ENCODE data around the gene POLR2L. TPM values are rescaled to one million over a fixed set of nuclear protein-coding genes. Genes with fewer than 3 reads are reported as not detected.

Gene POLR2L
- total and polyA plus RNA-seq, 2 of the 13 experiments (the other 11 are each of a cell fraction or from before 2014, with no cell fraction given) = 104 to 114 TPM

- TF ChIP-seq ZBTB10 (CRISPR knock-in tag; IDR thresholded peaks at IDR 0.05; ENCODE audit: borderline replicate concordance) (no peak; the same call in 1 of the 2 replicates), MIXL1 (CRISPR knock-in tag; IDR thresholded peaks at IDR 0.05) (no peak), NFRKB (IDR thresholded peaks at IDR 0.05) (no peak), PBX2 (CRISPR knock-in tag; IDR thresholded peaks at IDR 0.05) (no peak), PHB2 (IDR thresholded peaks at IDR 0.05; ENCODE audit: partially characterized antibody) (no peak), GMEB1 (CRISPR knock-in tag; IDR thresholded peaks at IDR 0.05; ENCODE audit: borderline replicate concordance) (no peak), BHLHE40 (IDR thresholded peaks at IDR 0.05; ENCODE audit: low read length) (no peak), U2AF2 (IDR thresholded peaks at IDR 0.05; ENCODE audit: low read depth, low read length) (no peak), IKZF5 (CRISPR knock-in tag; IDR thresholded peaks at IDR 0.05) (peak; percentile 39; the same call in 1 of the 2 replicates), ZNF563 (CRISPR knock-in tag; IDR thresholded peaks at IDR 0.05) (peak; percentile 39; the same call in 1 of the 2 replicates), PHF21A (CRISPR knock-in tag; IDR thresholded peaks at IDR 0.05) (peak; percentile 79), POGZ (CRISPR knock-in tag; IDR thresholded peaks at IDR 0.05) (no peak), ZNF597 (CRISPR knock-in tag; IDR thresholded peaks at IDR 0.05) (no peak), TBL1XR1 (IDR thresholded peaks at IDR 0.05; ENCODE audit: borderline replicate concordance, low read length, partially characterized antibody) (no peak), ZNF703 (CRISPR knock-in tag; IDR thresholded peaks at IDR 0.05; ENCODE audit: borderline replicate concordance) (no peak), PTBP1 (IDR thresholded peaks at IDR 0.05; ENCODE audit: low read depth, low read length, poor library complexity, severe bottlenecking) (no peak), ZMYM2 (CRISPR knock-in tag; IDR thresholded peaks at IDR 0.05) (no peak), ZNF768 (CRISPR knock-in tag; IDR thresholded peaks at IDR 0.05) (no peak; the same call in 1 of the 2 replicates), ZNF605 (CRISPR knock-in tag; IDR thresholded peaks at IDR 0.05) (peak; percentile 39; the same call in 1 of the 2 replicates), CERS6 (CRISPR knock-in tag; IDR thresholded peaks at IDR 0.05) (no peak)
Measured at GRCh38 chr11:838441-839279, 3.7 kb downstream of the POLR2L start (continued).
